ENCODE results near the gene GPR35. TPM values are rescaled to one million over a fixed set of nuclear protein-coding genes. Genes with fewer than 3 reads are reported as not detected.

The GPR35 gene
- total RNA-seq, 4 donors from 2014 or later = 61.1 to 341 (median 261) TPM

DNA sequence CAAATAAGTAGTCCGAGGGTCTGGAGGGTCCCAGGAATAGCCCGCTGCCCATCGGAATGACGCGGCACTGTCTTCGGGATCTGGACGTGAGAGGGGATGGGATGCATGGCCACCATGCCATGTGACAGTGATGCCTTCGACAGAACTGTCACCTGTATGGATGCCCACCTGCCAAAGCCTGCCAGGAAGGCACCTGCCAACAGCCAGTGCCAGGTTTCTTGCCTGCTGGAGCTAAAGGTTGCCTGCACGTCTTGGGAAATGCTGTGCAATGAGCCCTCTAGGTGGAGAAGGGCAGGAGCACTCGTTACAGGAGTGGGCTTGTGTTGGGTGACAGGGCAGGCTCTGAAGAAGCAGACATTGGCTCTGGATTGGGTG is 20.5 kb downstream of the GPR35 start:
- peak in 1 of 3 donors; percentile 6 for DNase-seq
- Histone ChIP-seq H3K36me3 (no peaks in the 10 kb centered on the region), H3K4me1 (no peaks in the 10 kb centered on the region), H3K27me3 (no peaks in the 10 kb centered on the region), H3K27ac (no peak overlapping the region), H3K4me3 (no peak overlapping the region), H3K9me3 (no peaks in the 10 kb centered on the region)
- TF ChIP-seq, protein P1, sequence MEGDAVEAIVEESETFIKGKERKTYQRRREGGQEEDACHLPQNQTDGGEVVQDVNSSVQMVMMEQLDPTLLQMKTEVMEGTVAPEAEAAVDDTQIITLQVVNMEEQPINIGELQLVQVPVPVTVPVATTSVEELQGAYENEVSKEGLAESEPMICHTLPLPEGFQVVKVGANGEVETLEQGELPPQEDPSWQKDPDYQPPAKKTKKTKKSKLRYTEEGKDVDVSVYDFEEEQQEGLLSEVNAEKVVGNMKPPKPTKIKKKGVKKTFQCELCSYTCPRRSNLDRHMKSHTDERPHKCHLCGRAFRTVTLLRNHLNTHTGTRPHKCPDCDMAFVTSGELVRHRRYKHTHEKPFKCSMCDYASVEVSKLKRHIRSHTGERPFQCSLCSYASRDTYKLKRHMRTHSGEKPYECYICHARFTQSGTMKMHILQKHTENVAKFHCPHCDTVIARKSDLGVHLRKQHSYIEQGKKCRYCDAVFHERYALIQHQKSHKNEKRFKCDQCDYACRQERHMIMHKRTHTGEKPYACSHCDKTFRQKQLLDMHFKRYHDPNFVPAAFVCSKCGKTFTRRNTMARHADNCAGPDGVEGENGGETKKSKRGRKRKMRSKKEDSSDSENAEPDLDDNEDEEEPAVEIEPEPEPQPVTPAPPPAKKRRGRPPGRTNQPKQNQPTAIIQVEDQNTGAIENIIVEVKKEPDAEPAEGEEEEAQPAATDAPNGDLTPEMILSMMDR (IDR thresholded peaks at IDR 0.05) = no peak
- TF ChIP-seq POLR2A (IDR thresholded peaks at IDR 0.05) = no peak

DNA sequence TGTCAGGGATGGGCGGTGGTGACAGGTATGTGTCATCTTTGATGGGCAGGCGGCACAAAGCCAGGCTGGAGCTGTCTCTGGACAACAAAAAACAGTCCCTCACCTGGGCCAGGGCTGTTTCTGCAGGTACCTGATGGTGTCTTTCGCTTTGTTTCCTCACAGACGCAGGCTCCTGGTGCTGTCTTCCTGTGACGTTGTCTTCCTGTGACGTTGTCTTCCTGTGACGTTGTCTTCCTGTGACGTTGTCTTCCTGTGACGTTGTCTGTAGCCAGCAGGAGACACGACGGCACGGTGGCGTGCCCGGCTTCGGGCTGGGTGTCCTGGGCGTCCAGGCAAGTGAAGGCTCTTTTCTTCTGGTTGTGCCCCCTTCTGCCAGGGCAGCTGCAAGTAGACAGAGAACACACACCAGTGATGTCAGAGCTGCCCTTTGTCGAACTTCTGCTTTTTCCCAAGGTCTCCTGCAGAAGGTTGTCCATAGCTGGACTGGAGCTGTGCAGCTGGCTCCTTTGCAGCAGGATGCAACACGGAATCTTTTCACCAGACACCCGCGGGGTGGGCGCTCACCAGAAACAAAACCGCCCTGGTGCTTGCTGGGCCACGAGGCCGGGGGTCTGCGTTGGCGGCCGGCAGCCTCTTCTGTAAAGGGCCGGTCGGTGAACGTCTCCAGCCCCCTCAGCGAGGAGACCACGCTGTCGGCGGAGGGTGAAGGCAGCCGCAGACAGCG is 21.1 kb downstream of the GPR35 start:
- Histone ChIP-seq H3K4me1 (no peaks in the 10 kb centered on the region), H3K27me3 (no peaks in the 10 kb centered on the region), H3K4me3 (no peak overlapping the region), H3K36me3 (no peaks in the 10 kb centered on the region), H3K27ac (no peak overlapping the region), H3K9me3 (no peaks in the 10 kb centered on the region)
- DNase-seq = peak in 1 of 3 donors; percentile 12
- no peak for TF ChIP-seq POLR2A (IDR thresholded peaks at IDR 0.05)
- TF ChIP-seq, protein P1 (IDR thresholded peaks at IDR 0.05) = no peak

DNA sequence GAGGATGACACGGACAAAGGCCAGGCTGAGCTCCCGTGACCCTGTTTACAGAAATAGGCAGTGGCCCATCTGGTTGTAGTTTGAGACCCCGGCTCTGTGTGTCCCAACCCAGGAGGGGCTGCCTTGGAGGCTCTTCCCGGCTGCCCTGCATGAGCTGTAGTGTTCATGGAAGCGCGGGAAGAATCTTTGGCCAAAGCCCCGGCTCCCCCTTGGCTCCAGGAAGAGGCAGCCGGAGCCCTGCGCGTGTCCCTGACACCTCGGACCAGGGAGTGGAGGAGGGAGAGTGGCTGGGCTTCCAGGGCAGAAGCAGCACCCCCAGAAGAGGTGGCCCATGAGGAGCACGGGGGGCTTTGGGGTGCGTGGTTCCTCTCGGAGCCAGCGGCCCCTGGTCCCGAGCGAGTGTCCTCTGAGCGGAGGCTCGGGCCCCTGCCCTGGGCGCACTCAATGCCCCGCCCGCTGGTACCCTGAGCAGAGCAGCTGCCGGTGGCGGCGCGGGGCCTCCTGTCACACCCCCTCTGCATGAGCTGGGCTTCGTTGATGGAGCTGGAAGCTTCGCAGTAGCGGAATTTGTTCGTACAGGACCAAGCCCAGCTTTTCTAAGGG is 21.7 kb downstream of the GPR35 start:
- no peaks in the 10 kb centered on the region for H3K9me3 ChIP-seq
- H3K4me3 ChIP-seq = no peak overlapping the region
- no peaks in the 10 kb centered on the region for H3K36me3 ChIP-seq
- peak in 1 of 3 donors; percentile 8 for DNase-seq
- no peak for TF ChIP-seq POLR2A (IDR thresholded peaks at IDR 0.05)
- TF ChIP-seq, protein P1 (IDR thresholded peaks at IDR 0.05) = no peak
- H3K27me3 ChIP-seq = no peaks in the 10 kb centered on the region
- H3K27ac ChIP-seq = no peak overlapping the region
- H3K4me1 ChIP-seq = no peaks in the 10 kb centered on the region

DNA sequence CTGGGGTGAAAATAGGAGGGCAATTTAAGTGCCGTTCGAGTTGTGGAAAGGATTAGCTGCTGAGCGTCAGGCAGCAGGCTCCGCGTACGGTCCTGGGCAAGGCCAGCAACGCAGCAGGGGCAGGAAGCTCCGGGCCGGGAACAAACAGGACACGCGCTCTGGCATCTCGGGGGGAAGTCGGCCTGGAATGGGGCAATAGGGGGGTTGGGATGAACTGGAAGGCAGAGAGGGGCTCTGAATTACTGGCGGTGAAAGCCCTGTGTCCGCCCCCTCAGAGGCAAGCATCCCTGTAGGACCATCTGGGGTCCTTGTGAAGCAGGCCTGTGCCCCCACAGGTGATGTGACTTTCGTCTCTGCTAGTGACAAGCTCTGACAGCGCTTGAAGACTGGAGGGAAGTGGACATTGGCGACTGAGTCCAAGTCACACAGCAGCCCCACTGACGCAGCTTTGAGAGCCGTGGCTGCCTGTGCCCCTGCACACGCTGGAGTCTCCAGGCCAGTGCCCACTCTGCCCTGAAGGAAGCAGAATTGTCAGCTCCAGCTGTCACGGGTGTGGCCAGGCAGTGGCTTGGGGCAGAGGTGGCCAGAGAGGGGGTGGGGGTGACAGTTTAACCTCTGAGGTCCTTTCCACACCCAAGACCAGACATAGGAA is 22.3 kb downstream of the GPR35 start:
- H3K36me3 ChIP-seq = no peaks in the 10 kb centered on the region
- H3K9me3 ChIP-seq = no peaks in the 10 kb centered on the region
- no peak overlapping the region for H3K27ac ChIP-seq
- H3K4me1 ChIP-seq = no peaks in the 10 kb centered on the region
- TF ChIP-seq POLR2A (IDR thresholded peaks at IDR 0.05) = no peak
- TF ChIP-seq, protein P1 (IDR thresholded peaks at IDR 0.05) = no peak
- no peaks in the 10 kb centered on the region for H3K27me3 ChIP-seq
- DNase-seq = peak in 1 of 3 donors; percentile 10
- H3K4me3 ChIP-seq = no peak overlapping the region

DNA sequence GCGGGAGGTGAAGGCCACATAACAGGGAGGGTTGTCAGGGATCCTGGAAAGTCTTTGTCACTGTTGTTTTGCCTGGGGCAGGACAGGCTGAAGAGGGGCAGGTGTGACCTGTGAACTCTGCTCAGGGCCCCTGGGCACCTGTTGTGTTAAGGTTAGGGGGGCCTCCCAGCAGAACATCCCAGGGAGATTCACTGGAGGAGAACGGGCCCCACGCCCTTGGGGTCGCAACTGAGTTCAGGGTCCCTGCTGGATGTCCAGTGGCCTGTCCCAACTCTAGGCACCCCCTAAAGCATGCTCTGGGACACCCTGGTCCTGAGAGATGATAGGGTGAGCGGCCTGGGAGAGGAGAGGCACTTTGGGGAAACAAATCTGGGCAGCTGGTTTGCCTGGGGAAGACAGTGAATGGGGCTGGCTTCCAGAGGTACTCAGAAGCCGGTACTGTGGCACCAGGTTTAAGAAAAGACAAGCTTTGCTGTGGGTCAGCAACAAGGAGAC is 22.9 kb downstream of the GPR35 start:
- Histone ChIP-seq H3K9me3 (no peaks in the 10 kb centered on the region), H3K4me3 (no peak overlapping the region), H3K27me3 (no peaks in the 10 kb centered on the region), H3K4me1 (no peaks in the 10 kb centered on the region), H3K27ac (no peak overlapping the region), H3K36me3 (no peaks in the 10 kb centered on the region)
- no peak for TF ChIP-seq POLR2A (IDR thresholded peaks at IDR 0.05)
- TF ChIP-seq, protein P1 (IDR thresholded peaks at IDR 0.05) = no peak
- DNase-seq = peak in 1 of 3 donors; percentile 10

All from Peyer's patch (tissue), 4 donors.